H9 (cell line): Measurements from ENCODE around the gene ZNF407. TPM values are rescaled to one million over a fixed set of nuclear protein-coding genes. Genes with fewer than 3 reads are reported as not detected.

ENCODE experiments used
- DNase-seq: peaks from one replicate; pipeline ENCODE4 v3.0.0-alpha.2; 2017
- H2AFZ ChIP-seq: one replicate; pipeline ENCODE4 v1.6.1; 2013; ENCODE audit warnings: mild to moderate bottlenecking, low read length, control low read depth, moderate library complexity
- H2AK5ac ChIP-seq: 2 replicates; pipeline ENCODE4 v1.6.1; 2013; ENCODE audit warnings: low read length, control low read depth, mixed read lengths; ENCODE audit not compliant: insufficient read length
- H2BK120ac ChIP-seq: one replicate; pipeline ENCODE4 v1.6.1; 2013; ENCODE audit warnings: low read depth, mild to moderate bottlenecking, low read length, control low read depth, inconsistent platforms; ENCODE audit not compliant: poor library complexity, severe bottlenecking
- H2BK12ac ChIP-seq: 2 replicates; pipeline ENCODE4 v1.6.1; 2013; ENCODE audit warnings: low read length, control low read depth, mixed read lengths, low read depth; ENCODE audit not compliant: insufficient read length
- H2BK15ac ChIP-seq: 2 replicates; pipeline ENCODE4 v1.6.1; 2013; ENCODE audit warnings: low read depth, low read length, control low read depth
- H2BK20ac ChIP-seq: one replicate; pipeline ENCODE4 v1.6.1; 2013; ENCODE audit warnings: low read depth, mild to moderate bottlenecking, low read length, control low read depth, inconsistent platforms; ENCODE audit not compliant: poor library complexity, severe bottlenecking
- H2BK5ac ChIP-seq: 2 replicates; pipeline ENCODE4 v1.6.1; 2013; ENCODE audit warnings: low read length, control low read depth, mixed read lengths; ENCODE audit not compliant: insufficient read length
- H3K14ac ChIP-seq: 2 replicates; pipeline ENCODE4 v1.6.1; 2013; ENCODE audit warnings: low read length, control low read depth; ENCODE audit not compliant: insufficient read depth
- H3K18ac ChIP-seq: 2 replicates; pipeline ENCODE4 v1.6.1; 2013; ENCODE audit warnings: low read depth, mild to moderate bottlenecking, mixed read lengths, low read length, control low read depth; ENCODE audit not compliant: insufficient read length
- H3K23ac ChIP-seq: 2 replicates; pipeline ENCODE4 v1.6.1; 2013; ENCODE audit warnings: low read length, control low read depth, mixed read lengths, low read depth; ENCODE audit not compliant: insufficient read length
- H3K23me2 ChIP-seq: 2 replicates; pipeline ENCODE4 v1.6.1; 2013; ENCODE audit warnings: low read depth, mild to moderate bottlenecking, mixed read lengths, low read length, control low read depth; ENCODE audit not compliant: insufficient read length, poor library complexity, severe bottlenecking
- H3K27ac ChIP-seq: 2 replicates; pipeline ENCODE4 v1.5.1; 2013; ENCODE audit warnings: low read length, control low read depth, mixed read lengths, low read depth; ENCODE audit not compliant: insufficient read length
- H3K27me3 ChIP-seq: 2 replicates; pipeline ENCODE4 v1.6.1; 2013; ENCODE audit warnings: low read length, control low read depth, inconsistent platforms; ENCODE audit not compliant: insufficient read depth
- H3K4ac ChIP-seq: 2 replicates; pipeline ENCODE4 v1.6.1; 2013; ENCODE audit warnings: low read depth, mild to moderate bottlenecking, control low read depth, inconsistent platforms, low read length, moderate library complexity
- H3K4me1 ChIP-seq: 2 replicates; pipeline ENCODE4 v1.6.1; 2013; ENCODE audit warnings: low read length, control low read depth, inconsistent platforms; ENCODE audit not compliant: insufficient read depth
- H3K4me2 ChIP-seq: 2 replicates; pipeline ENCODE4 v1.6.1; 2013; ENCODE audit warnings: low read length, control low read depth, mixed read lengths; ENCODE audit not compliant: insufficient read length, insufficient read depth
- H3K56ac ChIP-seq: 2 replicates; pipeline ENCODE4 v1.6.1; 2013; ENCODE audit warnings: low read depth, mild to moderate bottlenecking, mixed read lengths, low read length, control low read depth; ENCODE audit not compliant: insufficient read length
- H3K79me1 ChIP-seq: 2 replicates; pipeline ENCODE4 v1.6.1; 2013; ENCODE audit warnings: low read depth, mild to moderate bottlenecking, moderate library complexity, low read length, control low read depth, inconsistent platforms; ENCODE audit not compliant: insufficient read depth, poor library complexity, severe bottlenecking
- H3K79me2 ChIP-seq: 2 replicates; pipeline ENCODE4 v1.6.1; 2013; ENCODE audit warnings: low read length, control low read depth, inconsistent platforms; ENCODE audit not compliant: insufficient read depth
- H3K9ac ChIP-seq: 2 replicates; pipeline ENCODE4 v1.6.1; 2013; ENCODE audit warnings: low read length, control low read depth, mixed read lengths; ENCODE audit not compliant: insufficient read length; ENCODE audit errors: extremely low read depth
- H3K9me3 ChIP-seq: one replicate; pipeline ENCODE4 v1.6.1; 2013; ENCODE audit warnings: low read depth, low read length, inconsistent platforms; ENCODE audit not compliant: control insufficient read depth
- H3T11ph ChIP-seq: one replicate; pipeline ENCODE4 v1.6.1; 2013; ENCODE audit warnings: mild to moderate bottlenecking, low read length, control low read depth, inconsistent platforms
- H4K20me1 ChIP-seq: one replicate; pipeline ENCODE4 v1.6.1; 2013; ENCODE audit not compliant: control insufficient read depth, insufficient read length, insufficient read depth
- H4K5ac ChIP-seq: 2 replicates; pipeline ENCODE4 v1.6.1; 2013; ENCODE audit warnings: low read depth, mild to moderate bottlenecking, mixed read lengths, low read length, control low read depth; ENCODE audit not compliant: insufficient read length
- H4K8ac ChIP-seq: replicated peaks from 2 replicates; pipeline ENCODE4 v1.6.1; 2013; ENCODE audit warnings: low read length, control low read depth, mixed read lengths, low read depth; ENCODE audit not compliant: insufficient read length
- H4K91ac ChIP-seq: 2 replicates; pipeline ENCODE4 v1.6.1; 2013; ENCODE audit warnings: low read depth, mild to moderate bottlenecking, moderate library complexity, mixed read lengths, low read length, control low read depth; ENCODE audit not compliant: insufficient read length
- H3K27ac Mint-ChIP-seq, 3 experiments: 2 replicates in 2 of 3; 3 replicates in 1 of 3; pipeline ENCODE4 v1.8.0; 2020 to 2021; ENCODE audit warnings: mixed read lengths in 3 of 3, mild to moderate bottlenecking in 1 of 3, moderate library complexity in 1 of 3
- H3K27me3 Mint-ChIP-seq: 2 replicates; pipeline ENCODE4 v1.8.0; 2021; ENCODE audit warnings: low read depth, mild to moderate bottlenecking, moderate library complexity, mixed read lengths
- H3K36me3 Mint-ChIP-seq, 3 experiments: 2 replicates in 2 of 3; 3 replicates in 1 of 3; pipeline ENCODE4 v1.8.0; 2020 to 2021; ENCODE audit warnings: low read depth in 3 of 3, mixed read lengths in 3 of 3; ENCODE audit not compliant: insufficient read depth in 1 of 3
- H3K4me1 Mint-ChIP-seq, 2 experiments: 2 replicates each; pipeline ENCODE4 v1.8.0; 2020; ENCODE audit warnings: mixed read lengths in 2 of 2
- H3K4me3 Mint-ChIP-seq, 2 experiments: 2 replicates in 1 of 2; 3 replicates in 1 of 2; pipeline ENCODE4 v1.8.0; 2020 to 2021; ENCODE audit warnings: mild to moderate bottlenecking in 2 of 2, mixed read lengths in 2 of 2, moderate library complexity in 1 of 2
- H3K9me3 Mint-ChIP-seq, 2 experiments: 2 replicates in 1 of 2; 3 replicates in 1 of 2; pipeline ENCODE4 v1.8.0; 2020; ENCODE audit warnings: mild to moderate bottlenecking in 2 of 2, mixed read lengths in 2 of 2, moderate library complexity in 1 of 2
- WGBS: extraction: QIAGEN DNeasy Blood & Tissue Kit; methylation state at CpG from one replicate; pipeline ENCODE4 v1.1.7; 2013; ENCODE audit warnings: missing lambda C conversion rate, low lambda C conversion rate, mixed read lengths; ENCODE audit not compliant: insufficient read length; ENCODE audit errors: extremely low coverage; 5-methylcytosine and 5-hydroxymethylcytosine counted together
- total RNA-seq: library from RNA; stranded (reverse); gene quantifications from 2 replicates; pipeline ENCODE4 v1.2.1, GENCODE V29; 2021
- TF ChIP-seq, protein P1 (sequence below): fragments of 200-600 bp; sonication (generic); conservative IDR thresholded peaks from 3 replicates; pipeline ENCODE4 v1.8.0; 2021; ENCODE audit warnings: antibody characterized with exemption, mild to moderate bottlenecking

ZNF407 gene
- total RNA-seq, 1 experiment from 2014 or later = 8.7 TPM

DNA sequence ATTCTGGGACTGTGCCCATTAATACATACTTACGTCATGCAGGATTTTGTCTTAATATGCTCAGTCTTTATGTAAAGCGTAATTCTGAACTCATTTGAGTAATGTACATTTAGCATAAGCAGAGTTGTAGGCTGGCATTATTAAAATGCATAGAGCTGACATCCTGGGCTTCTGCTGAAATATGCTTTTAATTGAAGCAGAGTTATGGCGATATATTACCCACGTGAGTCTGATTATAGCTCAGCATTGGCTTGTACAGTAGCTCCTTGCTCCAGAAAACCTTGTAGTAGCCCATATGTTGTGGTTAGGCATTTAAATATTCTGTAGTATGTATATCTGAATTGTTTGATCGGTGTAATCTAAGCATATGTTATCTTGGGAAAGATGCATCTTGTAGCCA lies 377.3 kb downstream of the ZNF407 start:
- Histone ChIP-seq H4K20me1 (no peaks in the 10 kb centered on the region), H2BK120ac (no peak overlapping the region), H3T11ph (no peak overlapping the region), H2BK5ac (no peak overlapping the region), H3K4ac (no peak overlapping the region), H2AK5ac (no peak overlapping the region), H2AFZ (no peak overlapping the region), H3K27ac (no peak overlapping the region), H2BK15ac (no peak overlapping the region), H3K4me2 (no peak overlapping the region), H3K27me3 (no peaks in the 10 kb centered on the region), H3K18ac (no peak overlapping the region), H3K9ac (no peak overlapping the region), H2BK12ac (no peak overlapping the region), H4K5ac (no peak overlapping the region), H3K23ac (no peak overlapping the region), H2BK20ac (no peak overlapping the region), H3K14ac (no peak overlapping the region), H3K23me2 (no peaks in the 10 kb centered on the region), H3K4me1 (no peaks in the 10 kb centered on the region), H3K79me2 (no peaks in the 10 kb centered on the region), H4K8ac (no peak overlapping the region), H4K91ac (no peak overlapping the region), H3K79me1 (no peaks in the 10 kb centered on the region), H3K9me3 (no peaks in the 10 kb centered on the region), H3K56ac (no peak overlapping the region)
- H3K9me3 Mint-ChIP-seq = no peaks in the 10 kb centered on the region
- H3K36me3 Mint-ChIP-seq = no peaks in the 10 kb centered on the region
- TF ChIP-seq, protein P1, sequence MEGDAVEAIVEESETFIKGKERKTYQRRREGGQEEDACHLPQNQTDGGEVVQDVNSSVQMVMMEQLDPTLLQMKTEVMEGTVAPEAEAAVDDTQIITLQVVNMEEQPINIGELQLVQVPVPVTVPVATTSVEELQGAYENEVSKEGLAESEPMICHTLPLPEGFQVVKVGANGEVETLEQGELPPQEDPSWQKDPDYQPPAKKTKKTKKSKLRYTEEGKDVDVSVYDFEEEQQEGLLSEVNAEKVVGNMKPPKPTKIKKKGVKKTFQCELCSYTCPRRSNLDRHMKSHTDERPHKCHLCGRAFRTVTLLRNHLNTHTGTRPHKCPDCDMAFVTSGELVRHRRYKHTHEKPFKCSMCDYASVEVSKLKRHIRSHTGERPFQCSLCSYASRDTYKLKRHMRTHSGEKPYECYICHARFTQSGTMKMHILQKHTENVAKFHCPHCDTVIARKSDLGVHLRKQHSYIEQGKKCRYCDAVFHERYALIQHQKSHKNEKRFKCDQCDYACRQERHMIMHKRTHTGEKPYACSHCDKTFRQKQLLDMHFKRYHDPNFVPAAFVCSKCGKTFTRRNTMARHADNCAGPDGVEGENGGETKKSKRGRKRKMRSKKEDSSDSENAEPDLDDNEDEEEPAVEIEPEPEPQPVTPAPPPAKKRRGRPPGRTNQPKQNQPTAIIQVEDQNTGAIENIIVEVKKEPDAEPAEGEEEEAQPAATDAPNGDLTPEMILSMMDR = no peak
- DNase-seq = no peak
- no CpG with 5 or more reads among the region's 5 CpGs for WGBS
- H3K4me3 Mint-ChIP-seq = no peak overlapping the region
- no peak overlapping the region for H3K27ac Mint-ChIP-seq
- no peaks in the 10 kb centered on the region for H3K4me1 Mint-ChIP-seq
- no peaks in the 10 kb centered on the region for H3K27me3 Mint-ChIP-seq
